Esophagus muscularis mucosa (tissue), 4 donors: Measurements from ENCODE around the gene RNGTT. TPM values are rescaled to one million over a fixed set of nuclear protein-coding genes. Genes with fewer than 3 reads are reported as not detected.

Source experiments
- DNase-seq: peaks from one replicate; pipeline ENCODE4 v3.0.0-alpha.2; 2017; ENCODE audit errors: extremely low spot score
- H3K27ac ChIP-seq, 4 donors: fragments of 200-600 bp; sonication (generic); replicated peaks in 1 of 4; 1 replicate in 3 of 4; 2 replicates in 1 of 4; pipeline ENCODE4 v1.5.1; 2016 to 2019; ENCODE audit warnings: mild to moderate bottlenecking in 1 of 4
- H3K27me3 ChIP-seq, 4 donors: fragments of 200-600 bp; sonication (generic); one replicate each; pipeline versions ENCODE4 v1.5.1 to v1.6.0; 2016 to 2019
- H3K36me3 ChIP-seq, 4 donors: fragments of 200-600 bp; sonication (generic); one replicate each; pipeline ENCODE4 v1.5.1; 2016 to 2019
- H3K4me1 ChIP-seq, 4 donors: fragments of 200-600 bp; sonication (generic); one replicate each; pipeline ENCODE4 v1.5.1; 2016 to 2019
- H3K4me3 ChIP-seq, 4 donors: fragments of 200-600 bp; sonication (generic); 1 replicate in 2 of 4; 2 replicates in 2 of 4; pipeline ENCODE4 v1.5.1; 2016 to 2019; ENCODE audit warnings: mild to moderate bottlenecking in 4 of 4, moderate library complexity in 1 of 4
- H3K9me3 ChIP-seq, 4 donors: fragments of 200-600 bp; sonication (generic); 1 replicate in 3 of 4; 2 replicates in 1 of 4; pipeline ENCODE4 v1.5.1; 2016 to 2019
- EP300 ChIP-seq: sonication (generic); formaldehyde crosslinking; IDR thresholded peaks from one replicate; pipeline ENCODE4 v1.6.1; 2017; ENCODE audit warnings: antibody characterized with exemption
- POLR2A ChIP-seq: fragments of 450-650 bp; IDR thresholded peaks from one replicate; pipeline ENCODE4 v1.6.1; 2017; ENCODE audit warnings: antibody characterized with exemption, moderate library complexity, mild to moderate bottlenecking, low read depth
- POLR2AphosphoS5 ChIP-seq, 2 donors: sonication (generic); formaldehyde crosslinking; IDR thresholded peaks; one replicate each; pipeline ENCODE4 v1.6.1; 2017; ENCODE audit warnings: antibody characterized with exemption in 2 of 2
- WGBS: methylation state at CpG from one replicate; pipeline ENCODE4 v1.1.5; 2018; 5-methylcytosine and 5-hydroxymethylcytosine counted together
- intact Hi-C: fragments of 100-400 bp; cut with DNase I; formaldehyde crosslinking; loops from one replicate; pipeline ENCODE4 v1.15.1; 2023
- total RNA-seq, 4 donors: library from RNA; depleted of rRNA; stranded (reverse); fragments of >200 nt; gene quantifications; one replicate each; pipeline versions ENCODE4 v1.1.0 to v1.2.1, GENCODE V29; 2016
- TF ChIP-seq, protein P1 (sequence below), 3 experiments: fragments of 200-600 bp in 2 of 3; fragments of 450-650 bp in 1 of 3; sonication (generic) in 2 of 3; IDR thresholded peaks; one replicate each; pipeline ENCODE4 v1.5.1; 2017 to 2019; ENCODE audit warnings: antibody characterized with exemption in 3 of 3, mild to moderate bottlenecking in 2 of 3, moderate library complexity in 1 of 3

The RNGTT gene
- total RNA-seq, 4 donors from 2014 or later = 10.7 to 13.9 (median 12.0) TPM

DNA sequence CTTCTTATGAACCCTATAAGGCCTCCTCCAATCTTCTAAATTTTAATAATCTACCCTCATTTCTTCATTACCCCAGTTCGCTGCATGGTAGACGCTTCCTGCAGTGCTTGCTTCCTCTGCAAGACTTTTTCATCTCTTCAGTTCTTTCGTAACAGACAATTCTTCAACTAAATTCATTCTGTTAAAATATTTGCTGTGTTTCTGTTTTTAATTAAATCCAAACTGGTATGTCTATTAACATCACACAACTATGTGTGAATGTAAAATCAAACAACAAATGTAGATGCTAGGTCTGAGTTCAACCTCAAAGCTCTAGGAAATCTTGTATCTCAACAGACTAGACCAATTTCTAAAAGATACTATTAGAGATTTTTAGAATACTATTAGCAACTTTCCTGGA is 199.3 kb downstream of the RNGTT start:
- Histone ChIP-seq H3K4me1 (no peaks in the 10 kb centered on the region), H3K27ac (no peak overlapping the region), H3K9me3 (no peaks in the 10 kb centered on the region), H3K27me3 (no peaks in the 10 kb centered on the region), H3K36me3 (no peaks in the 10 kb centered on the region), H3K4me3 (no peak overlapping the region)
- WGBS = 97% methylated on average over 3 of the region's 3 CpGs
- intact Hi-C loops = no loop called here
- no peak for DNase-seq
- no peak for TF ChIP-seq POLR2AphosphoS5 (IDR thresholded peaks at IDR 0.05)

DNA sequence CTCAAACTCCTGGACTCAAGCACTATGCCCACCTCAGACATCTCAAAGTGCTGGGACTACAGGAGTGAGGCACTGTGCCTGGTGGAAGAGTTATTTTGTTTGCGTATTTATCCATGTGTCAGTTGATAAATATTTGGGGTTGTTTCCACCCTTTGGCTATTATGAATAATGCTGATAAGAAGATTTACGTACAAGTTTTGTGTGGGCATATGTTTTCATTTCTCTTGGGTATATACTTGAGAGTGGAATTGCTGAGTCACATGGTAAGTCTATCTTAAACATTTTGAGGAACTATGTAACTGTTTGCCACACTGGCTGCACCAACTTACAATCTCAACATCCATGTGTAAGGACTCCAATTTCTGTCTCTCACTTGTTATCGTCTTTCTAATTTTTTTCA is 200.3 kb downstream of the RNGTT start:
- TF ChIP-seq POLR2A = no peak
- no peak for TF ChIP-seq POLR2AphosphoS5 (IDR thresholded peaks at IDR 0.05)
- TF ChIP-seq, protein P1, sequence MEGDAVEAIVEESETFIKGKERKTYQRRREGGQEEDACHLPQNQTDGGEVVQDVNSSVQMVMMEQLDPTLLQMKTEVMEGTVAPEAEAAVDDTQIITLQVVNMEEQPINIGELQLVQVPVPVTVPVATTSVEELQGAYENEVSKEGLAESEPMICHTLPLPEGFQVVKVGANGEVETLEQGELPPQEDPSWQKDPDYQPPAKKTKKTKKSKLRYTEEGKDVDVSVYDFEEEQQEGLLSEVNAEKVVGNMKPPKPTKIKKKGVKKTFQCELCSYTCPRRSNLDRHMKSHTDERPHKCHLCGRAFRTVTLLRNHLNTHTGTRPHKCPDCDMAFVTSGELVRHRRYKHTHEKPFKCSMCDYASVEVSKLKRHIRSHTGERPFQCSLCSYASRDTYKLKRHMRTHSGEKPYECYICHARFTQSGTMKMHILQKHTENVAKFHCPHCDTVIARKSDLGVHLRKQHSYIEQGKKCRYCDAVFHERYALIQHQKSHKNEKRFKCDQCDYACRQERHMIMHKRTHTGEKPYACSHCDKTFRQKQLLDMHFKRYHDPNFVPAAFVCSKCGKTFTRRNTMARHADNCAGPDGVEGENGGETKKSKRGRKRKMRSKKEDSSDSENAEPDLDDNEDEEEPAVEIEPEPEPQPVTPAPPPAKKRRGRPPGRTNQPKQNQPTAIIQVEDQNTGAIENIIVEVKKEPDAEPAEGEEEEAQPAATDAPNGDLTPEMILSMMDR (IDR thresholded peaks at IDR 0.05) = no peak
- no peak for TF ChIP-seq EP300
- H3K9me3 ChIP-seq = no peaks in the 10 kb centered on the region
- WGBS = 96% methylated on average over 3 of the region's 3 CpGs
- no peaks in the 10 kb centered on the region for H3K36me3 ChIP-seq
- no peaks in the 10 kb centered on the region for H3K27me3 ChIP-seq
- intact Hi-C loops = no loop called here
- H3K27ac ChIP-seq = no peak overlapping the region
- DNase-seq = no peak
- no peaks in the 10 kb centered on the region for H3K4me1 ChIP-seq
- H3K4me3 ChIP-seq = no peak overlapping the region

DNA sequence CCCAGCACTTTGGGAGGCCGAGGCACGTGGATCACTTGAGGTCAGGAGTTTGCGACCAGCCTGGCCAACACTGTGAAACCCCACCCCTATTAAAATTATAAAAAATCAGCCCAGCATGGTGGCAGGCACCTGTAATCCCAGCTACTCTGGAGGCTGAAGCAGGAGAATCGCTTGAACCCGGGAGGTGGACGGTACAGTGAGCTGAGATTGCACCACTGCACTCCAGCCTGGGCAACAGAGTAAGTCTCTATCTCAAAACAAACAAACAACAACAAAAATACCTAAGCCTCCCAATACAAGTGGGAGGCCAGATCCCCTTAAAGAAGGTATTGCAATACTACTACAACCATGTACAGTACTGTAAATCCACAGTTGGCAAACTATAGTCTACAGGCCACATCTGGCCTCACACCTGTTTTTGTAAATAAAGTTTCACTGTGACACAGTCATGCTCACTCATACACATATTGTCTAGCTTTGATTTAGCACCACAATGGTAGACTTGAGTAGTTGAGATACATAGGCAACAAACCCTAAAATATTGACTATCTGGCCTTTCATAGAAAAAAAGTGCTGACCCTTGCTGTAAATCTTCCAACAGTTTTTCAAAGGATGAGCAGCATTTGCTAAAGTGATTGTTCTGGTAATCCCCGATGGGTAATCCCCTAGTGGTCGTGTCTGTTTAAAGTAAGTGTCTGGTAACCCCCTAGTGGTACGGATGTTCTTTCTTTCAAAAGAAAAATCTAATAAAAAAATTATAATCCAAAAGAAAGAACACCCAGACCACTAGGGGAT is 202.0 kb downstream of the RNGTT start:
- TF ChIP-seq POLR2AphosphoS5 (IDR thresholded peaks at IDR 0.05) (no peak), EP300 (no peak), POLR2A (no peak)
- TF ChIP-seq, protein P1 (IDR thresholded peaks at IDR 0.05) = no peak
- intact Hi-C loops = no loop called here
- no peak for DNase-seq
- H3K27ac ChIP-seq = no peak overlapping the region
- H3K4me1 ChIP-seq = no peaks in the 10 kb centered on the region
- no peaks in the 10 kb centered on the region for H3K36me3 ChIP-seq
- no peaks in the 10 kb centered on the region for H3K9me3 ChIP-seq
- no peak overlapping the region for H3K4me3 ChIP-seq
- no peaks in the 10 kb centered on the region for H3K27me3 ChIP-seq
- 90% methylated on average over 9 of the region's 9 CpGs for whole genome bisulfite sequencing

DNA sequence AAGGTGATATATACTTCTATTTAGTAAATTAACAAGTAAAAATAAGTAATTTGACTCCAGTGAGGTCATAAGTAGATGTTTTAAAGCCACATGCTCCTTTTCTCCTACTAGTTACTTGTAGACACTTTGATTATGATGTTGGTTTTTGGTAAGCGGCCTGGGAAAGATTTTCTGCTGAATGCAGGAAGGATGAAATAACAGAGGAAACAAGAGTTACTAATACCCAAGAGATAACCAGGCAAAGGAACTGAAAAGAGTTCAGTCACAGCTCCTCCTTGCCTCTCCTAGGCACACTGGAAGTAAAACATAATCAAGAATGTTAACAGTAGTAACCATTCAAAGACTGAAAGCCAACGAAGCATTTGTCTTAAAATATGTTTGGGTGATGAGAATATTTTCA is 203.3 kb downstream of the RNGTT start:
- Histone ChIP-seq H3K4me1 (no peaks in the 10 kb centered on the region), H3K4me3 (no peak overlapping the region), H3K9me3 (no peaks in the 10 kb centered on the region), H3K27me3 (no peaks in the 10 kb centered on the region), H3K27ac (no peak overlapping the region), H3K36me3 (no peaks in the 10 kb centered on the region)
- WGBS = 80% methylated on average over 2 of the region's 2 CpGs
- intact Hi-C loops = no loop called here
- no peak for DNase-seq
- TF ChIP-seq, protein P1 (IDR thresholded peaks at IDR 0.05) = no peak
- TF ChIP-seq EP300 (no peak), POLR2AphosphoS5 (IDR thresholded peaks at IDR 0.05) (no peak), POLR2A (no peak)

DNA sequence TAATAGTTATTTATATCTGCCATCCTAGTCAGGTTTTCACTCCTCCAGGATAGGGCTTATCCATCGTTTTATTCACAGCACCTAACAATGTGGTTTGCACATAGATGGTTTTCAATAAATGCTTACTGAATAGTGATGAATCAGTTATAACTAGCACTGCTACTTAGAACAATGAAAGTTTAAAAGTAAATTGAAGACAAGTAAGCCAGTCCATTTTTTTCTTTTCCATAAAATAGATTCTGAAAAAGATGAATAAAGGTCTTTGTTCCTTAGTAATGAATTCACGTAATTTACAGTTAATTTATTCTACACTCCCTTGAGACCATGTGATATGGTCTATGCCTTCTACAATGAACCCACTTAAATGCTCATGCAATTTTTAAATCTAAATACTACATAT is 212.5 kb downstream of the RNGTT start:
- TF ChIP-seq POLR2AphosphoS5 (IDR thresholded peaks at IDR 0.05) (no peak), POLR2A (no peak), EP300 (no peak)
- TF ChIP-seq, protein P1 (IDR thresholded peaks at IDR 0.05) = no peak
- H3K9me3 ChIP-seq = no peaks in the 10 kb centered on the region
- no peaks in the 10 kb centered on the region for H3K4me1 ChIP-seq
- H3K4me3 ChIP-seq = no peak overlapping the region
- no peak overlapping the region for H3K27ac ChIP-seq
- DNase-seq = no peak
- intact Hi-C loops = no loop called here
- H3K27me3 ChIP-seq = no peaks in the 10 kb centered on the region
- no peaks in the 10 kb centered on the region for H3K36me3 ChIP-seq
- 93% methylated on average over 2 of the region's 2 CpGs for WGBS
